Hypothalamus (tissue), 51 donors: ENCODE results near the gene TSC22D3.
"Not testable (repeated sequence)": the region's sequence is repeated elsewhere in the genome, so short reads cannot be mapped to it uniquely, and the experiment has no call there.

Experiments
- DNase-seq, 51 donors: peaks; one replicate each; lab custom pipeline; 2025; lab: John Stamatoyannopoulos, UW

The TSC22D3 gene

GRCh38 chrX:107775734-107776511, at the start of gene TSC22D3:
Gene TSC22D3 (minus strand): TSS chrX:107775787. CDS start chrX:107775419, 368 bp downstream.
- peak in 48 of 51 donors; percentile 3 to 79 (median 46) for DNase-seq

GRCh38 chrX:107823456-107823855, 47.9 kb upstream of the TSC22D3 start:
- no peak for DNase-seq

- DNase-seq: no peak
These were observed 47.5 kb upstream of the TSC22D3 start for GRCh38 chrX:107823042-107823441.

GRCh38 chrX:107818900-107819521, 43.4 kb upstream of the TSC22D3 start:
- DNase-seq: no peak

GRCh38 chrX:107810053-107810452, 34.5 kb upstream of the TSC22D3 start:
- DNase-seq: not testable (repeated sequence)

GRCh38 chrX:107805179-107805578, 29.6 kb upstream of the TSC22D3 start:
- no peak for DNase-seq

- no peak for DNase-seq
These were observed 28.8 kb upstream of the TSC22D3 start for GRCh38 chrX:107804427-107804826.

- DNase-seq: no peak
These were observed 12.2 kb upstream of the TSC22D3 start for GRCh38 chrX:107787827-107788226.

GRCh38 chrX:107780525-107780924, 4.9 kb upstream of the TSC22D3 start:
- no peak for DNase-seq

- DNase-seq: no peak
These were observed 1.9 kb upstream of the TSC22D3 start, which contains the start of gene NCBP2L for GRCh38 chrX:107777536-107777832. Gene NCBP2L (plus strand): TSS chrX:107777733. CDS start chrX:107794221, 16,488 bp downstream.

GRCh38 chrX:107776649-107777535, 1.3 kb upstream of the TSC22D3 start:
- DNase-seq: peak in 43 of 51 donors; percentile 2 to 81 (median 42)

- peak in 7 of 51 donors; percentile 6 to 43 (median 16) for DNase-seq
These were observed 420 bp downstream of the TSC22D3 start for GRCh38 chrX:107775000-107775733.

GRCh38 chrX:107773906-107774435, 1.6 kb downstream of the TSC22D3 start:
- peak in 2 of 51 donors; percentile 4 to 11 for DNase-seq

GRCh38 chrX:107773206-107773605, 2.4 kb downstream of the TSC22D3 start:
- peak in 9 of 51 donors; percentile 3 to 32 (median 8) for DNase-seq

GRCh38 chrX:107769581-107770317, 5.8 kb downstream of the TSC22D3 start:
- DNase-seq: no peak

- DNase-seq: no peak
These were observed 7.5 kb downstream of the TSC22D3 start for GRCh38 chrX:107768051-107768450.

- DNase-seq: no peak
These were observed 9.0 kb downstream of the TSC22D3 start for GRCh38 chrX:107766470-107767150.

- DNase-seq: no peak
These were observed 10.6 kb downstream of the TSC22D3 start for GRCh38 chrX:107764845-107765608.
